Embryonic facial prominence (tissue), 1 donor: ENCODE data around the gene LENEP.

Experiments used
- DNase-seq: peaks from one replicate; pipeline ENCODE4 v3.0.0-alpha.2; 2016; ENCODE audit errors: extremely low spot score

The LENEP gene

GRCh38 chr1:154960446-154961136 is 32.8 kb upstream of the LENEP start:
- DNase-seq, result no peak

GRCh38 chr1:154961207-154962155 is 31.9 kb upstream of the LENEP start, which contains the start of gene PYGO2:
TSS of gene PYGO2 (minus strand) at chr1:154961782. CDS start at chr1:154961576, 206 bp downstream.
- DNase-seq, result no peak

- DNase-seq, result no peak
These were observed 31.1 kb upstream of the LENEP start for GRCh38 chr1:154962156-154962749.

- DNase-seq, result no peak
These were observed 30.5 kb upstream of the LENEP start for GRCh38 chr1:154962795-154963330.

GRCh38 chr1:154963643-154964042 is 29.7 kb upstream of the LENEP start:
- DNase-seq, result no peak

GRCh38 chr1:154964359-154964758 is 29.0 kb upstream of the LENEP start:
- DNase-seq, result no peak

- no peak for DNase-seq
These were observed 27.3 kb upstream of the LENEP start for GRCh38 chr1:154966111-154966510.

GRCh38 chr1:154967331-154967950 is 25.9 kb upstream of the LENEP start:
- no peak for DNase-seq

GRCh38 chr1:154968731-154969130 is 24.7 kb upstream of the LENEP start:
- no peak for DNase-seq

- no peak for DNase-seq
These were observed 24.1 kb upstream of the LENEP start for GRCh38 chr1:154969246-154969645.

GRCh38 chr1:154969860-154970452 is 23.4 kb upstream of the LENEP start:
- no peak for DNase-seq

GRCh38 chr1:154970631-154971340 is 22.6 kb upstream of the LENEP start, which contains the start of gene SHC1:
TSS of gene SHC1 (minus strand) at chr1:154970747. CDS start at chr1:154970526, 221 bp downstream.
- peak; percentile 85 for DNase-seq

- no peak for DNase-seq
These were observed 21.9 kb upstream of the LENEP start for GRCh38 chr1:154971341-154971998.

- no peak for DNase-seq
These were observed 21.2 kb upstream of the LENEP start for GRCh38 chr1:154972213-154972516.

GRCh38 chr1:154972517-154973343 is 20.7 kb upstream of the LENEP start:
- no peak for DNase-seq

- peak; percentile 87 for DNase-seq
These were observed 19.9 kb upstream of the LENEP start for GRCh38 chr1:154973344-154974101.

- peak; percentile 100 for DNase-seq
These were observed 19.1 kb upstream of the LENEP start, which contains the start of gene CKS1B for GRCh38 chr1:154974102-154974807. TSS of gene CKS1B (plus strand) at chr1:154974681. CDS start at chr1:154974746, 65 bp downstream.
